Mucosa of gallbladder (tissue), 1 donor: Measurements from ENCODE around the gene PCYOX1L. TPM values are rescaled to one million over a fixed set of nuclear protein-coding genes. Genes with fewer than 3 reads are reported as not detected.

Experiments used
- DNase-seq: peaks from one replicate; pipeline ENCODE4 v3.0.0-alpha.2; 2020; ENCODE audit warnings: low spot score
- total RNA-seq: library from RNA; stranded (reverse); gene quantifications from one replicate; pipeline ENCODE4 v1.2.1, GENCODE V29; 2021
- donor health status: DM: no; HTN: no; CAD: no.

The PCYOX1L gene
- total RNA-seq, 1 donor from 2014 or later = 17.3 TPM

GRCh38 chr5:149407323-149408251, 49.7 kb downstream of the PCYOX1L start:
- DNase-seq = no peak

GRCh38 chr5:149408252-149409099, 50.6 kb downstream of the PCYOX1L start:
- DNase-seq = no peak

GRCh38 chr5:149409268-149409948, 51.6 kb downstream of the PCYOX1L start:
- DNase-seq = no peak

GRCh38 chr5:149410071-149410470, 52.2 kb downstream of the PCYOX1L start:
- DNase-seq = no peak

- no peak for DNase-seq
These were observed 53.0 kb downstream of the PCYOX1L start for GRCh38 chr5:149410721-149411432.

- no peak for DNase-seq
These were observed 54.1 kb downstream of the PCYOX1L start for GRCh38 chr5:149411738-149412519.

GRCh38 chr5:149412783-149413476, 55.1 kb downstream of the PCYOX1L start:
- DNase-seq = no peak

GRCh38 chr5:149413477-149414210, 55.8 kb downstream of the PCYOX1L start:
- no peak for DNase-seq

GRCh38 chr5:149414405-149415065, 56.7 kb downstream of the PCYOX1L start:
- DNase-seq = no peak

- DNase-seq = no peak
These were observed 57.5 kb downstream of the PCYOX1L start for GRCh38 chr5:149415066-149415967.

- DNase-seq = no peak
These were observed 59.3 kb downstream of the PCYOX1L start for GRCh38 chr5:149416987-149417710.

GRCh38 chr5:149417711-149418368, 60.0 kb downstream of the PCYOX1L start:
- no peak for DNase-seq

GRCh38 chr5:149418910-149419531, 61.2 kb downstream of the PCYOX1L start:
- DNase-seq = no peak
